EL (cell line): ENCODE results near the gene FCHO2.

Experiments used
- DNase-seq: peaks from one replicate; pipeline ENCODE4 v3.0.0-alpha.2; 2016

FCHO2 gene

DNA sequence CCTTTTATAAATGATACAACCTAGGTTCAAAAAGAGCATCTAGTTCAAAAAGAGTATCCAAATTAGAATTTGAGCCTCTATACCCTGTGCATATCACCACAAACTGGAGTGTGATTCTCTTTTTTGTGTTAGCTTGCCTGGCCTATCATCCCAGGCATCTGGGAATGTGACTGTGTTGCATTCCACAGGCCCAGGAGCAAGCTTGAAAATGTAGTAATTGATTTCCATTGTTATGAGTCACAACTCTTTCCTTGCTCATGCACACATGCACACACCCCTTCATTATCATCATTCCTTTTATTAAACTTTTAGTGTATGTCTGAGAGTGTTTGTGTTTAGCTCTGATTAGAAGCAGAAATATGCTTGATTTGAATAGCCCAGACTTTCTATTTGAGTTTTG, 75.2 kb downstream of the FCHO2 start:
- DNase-seq = peak; percentile 93

DNA sequence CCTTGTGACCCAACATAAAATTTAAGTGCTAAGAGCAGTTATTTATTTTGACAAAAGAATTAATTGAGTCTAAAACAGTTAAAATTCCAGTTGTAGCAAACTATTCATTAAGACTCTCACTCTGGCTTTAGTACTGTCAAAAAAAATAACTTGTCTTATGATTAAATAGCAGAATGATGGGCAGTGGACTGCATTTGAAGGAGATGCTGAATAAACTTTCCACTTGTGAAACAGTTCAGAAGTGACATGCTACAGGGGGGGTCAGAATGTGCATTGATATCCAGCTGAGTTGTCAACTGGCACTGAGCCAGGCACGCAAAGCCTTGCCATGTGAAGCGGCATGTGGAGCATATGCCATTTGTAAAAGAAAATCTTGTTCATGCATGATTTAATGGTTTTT, 76.0 kb downstream of the FCHO2 start:
- DNase-seq = peak; percentile 94

DNA sequence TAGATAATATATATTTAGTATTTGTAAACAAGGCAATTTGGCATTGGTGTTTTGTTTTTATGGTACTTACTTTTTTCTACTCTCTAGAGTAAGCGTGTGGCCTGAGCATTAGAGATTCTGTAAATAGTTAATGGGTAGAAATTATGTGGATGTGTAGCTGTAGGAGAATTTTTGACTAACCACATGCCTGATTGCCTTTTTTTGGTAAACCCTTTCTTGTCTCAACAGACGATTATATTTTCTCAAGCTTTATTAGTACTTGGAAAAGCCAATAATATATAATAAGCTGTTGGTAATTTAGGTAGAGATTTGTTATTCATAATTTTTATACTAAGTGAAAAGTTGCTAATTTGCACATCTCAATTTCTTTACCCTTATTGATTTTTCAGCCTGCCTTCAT, 76.8 kb downstream of the FCHO2 start:
- DNase-seq = no peak

DNA sequence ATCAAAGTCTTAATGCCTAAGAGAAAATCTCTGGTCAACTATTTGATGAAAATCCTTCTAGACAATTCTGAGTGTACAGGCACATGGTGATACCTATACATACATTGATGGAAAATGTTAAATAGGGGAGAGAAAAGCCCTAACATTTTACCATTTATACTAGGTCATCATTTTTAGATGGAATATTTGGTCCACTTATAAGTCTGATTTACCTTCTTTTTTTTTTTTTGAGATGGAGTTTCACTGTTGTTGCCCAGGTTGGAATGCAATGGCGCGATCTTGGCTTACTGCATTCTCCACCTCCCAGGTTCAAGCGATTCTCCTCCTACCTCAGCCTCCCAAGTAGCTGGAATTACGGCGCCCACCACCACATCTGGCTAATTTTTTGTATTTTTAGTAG, 81.7 kb downstream of the FCHO2 start:
- no peak for DNase-seq

DNA sequence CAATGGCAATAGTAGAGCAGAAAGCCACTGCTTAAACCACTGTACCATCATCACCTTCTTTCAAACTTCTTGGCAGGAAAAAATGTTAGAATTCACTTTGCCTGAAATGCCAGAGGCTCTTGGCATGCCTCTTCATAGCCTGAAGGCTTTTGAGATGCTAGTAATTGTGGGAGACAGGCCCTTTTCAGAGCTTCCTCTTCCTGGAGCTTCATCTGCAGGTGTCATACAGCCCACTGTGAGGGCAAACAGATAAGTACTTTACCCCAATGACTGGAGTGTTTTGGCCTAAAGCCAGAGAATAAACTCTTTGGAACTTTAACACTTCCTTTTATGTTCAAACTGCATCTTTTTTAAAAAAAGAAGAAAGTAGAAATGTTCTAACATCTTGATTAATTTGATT, 83.2 kb downstream of the FCHO2 start:
- peak; percentile 60 for DNase-seq

DNA sequence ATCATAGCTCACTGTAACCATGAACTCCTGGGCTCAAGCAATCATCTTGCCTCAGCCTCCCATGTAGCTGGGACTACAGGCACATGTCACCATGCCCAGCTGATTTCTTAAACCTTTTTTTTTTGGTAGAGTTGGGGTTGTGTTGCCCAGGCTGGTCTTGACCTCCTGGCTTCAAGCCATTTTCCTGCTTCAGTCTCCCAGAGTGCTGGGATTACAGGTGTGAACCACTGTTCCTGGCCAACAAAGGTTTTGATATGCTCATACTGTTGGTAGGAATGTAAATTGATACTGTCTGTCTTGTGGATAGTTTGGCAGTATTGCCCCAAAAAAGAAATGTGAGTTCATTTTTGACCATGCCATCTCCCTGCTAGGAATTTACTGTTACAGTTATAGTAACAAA, 87.2 kb downstream of the FCHO2 start:
- DNase-seq = no peak

DNA sequence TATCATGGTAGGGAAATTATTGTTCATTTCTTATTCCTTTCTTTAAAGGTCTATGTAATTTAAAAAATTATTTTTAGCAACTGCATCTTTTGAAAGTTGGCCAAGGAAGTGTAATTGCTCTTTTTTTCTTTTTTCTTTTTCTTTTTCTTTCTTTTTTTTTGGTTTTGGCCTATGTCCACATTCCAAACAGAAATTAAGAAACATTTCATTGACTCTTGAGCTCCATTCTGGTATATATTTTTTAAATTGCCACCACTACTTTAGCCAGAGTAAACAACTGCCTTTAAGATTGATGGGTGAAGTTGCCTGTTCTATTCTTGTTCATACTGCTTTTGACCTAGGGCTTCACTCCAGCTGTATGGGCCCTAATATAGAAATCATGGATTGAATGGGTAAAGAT, 88.7 kb downstream of the FCHO2 start:
- DNase-seq = no peak

DNA sequence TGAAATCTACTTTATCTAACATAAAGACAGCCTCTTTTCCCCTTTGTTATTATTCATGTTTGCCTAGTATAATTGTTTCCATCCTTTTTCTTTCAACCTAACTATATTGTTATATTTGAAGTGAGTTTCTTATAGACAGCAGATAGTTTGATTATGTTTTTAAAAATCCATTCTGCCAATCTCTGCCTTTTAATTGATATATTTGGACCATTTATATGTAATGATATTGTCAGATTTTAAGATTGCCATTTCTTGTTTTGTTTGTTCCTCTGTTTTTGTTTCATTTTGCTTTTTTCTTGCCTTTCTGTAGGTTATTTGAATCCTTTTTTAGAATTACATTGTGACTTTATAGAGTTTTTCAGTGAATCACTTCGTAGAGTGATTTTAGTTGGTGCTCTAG, 89.8 kb downstream of the FCHO2 start:
- no peak for DNase-seq

DNA sequence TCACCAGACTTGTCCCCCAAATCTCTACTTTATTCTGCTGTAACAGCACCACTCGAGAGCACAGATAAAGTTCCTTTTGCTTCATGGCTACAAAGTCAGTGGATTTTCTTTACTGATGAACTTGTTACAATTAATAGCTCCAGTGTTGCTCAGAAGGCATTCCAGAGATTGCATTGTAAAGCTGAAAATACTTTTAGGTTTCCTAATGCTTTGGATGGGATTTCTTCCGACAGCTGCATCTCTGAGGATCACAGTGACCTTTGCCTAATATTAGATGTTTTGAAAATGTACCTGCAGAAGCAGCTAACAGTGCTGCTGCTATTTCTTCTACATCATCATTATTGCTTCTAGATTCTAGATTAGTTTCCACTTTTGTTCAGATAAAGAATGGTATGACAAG, 105.8 kb downstream of the FCHO2 start:
- DNase-seq = no peak

DNA sequence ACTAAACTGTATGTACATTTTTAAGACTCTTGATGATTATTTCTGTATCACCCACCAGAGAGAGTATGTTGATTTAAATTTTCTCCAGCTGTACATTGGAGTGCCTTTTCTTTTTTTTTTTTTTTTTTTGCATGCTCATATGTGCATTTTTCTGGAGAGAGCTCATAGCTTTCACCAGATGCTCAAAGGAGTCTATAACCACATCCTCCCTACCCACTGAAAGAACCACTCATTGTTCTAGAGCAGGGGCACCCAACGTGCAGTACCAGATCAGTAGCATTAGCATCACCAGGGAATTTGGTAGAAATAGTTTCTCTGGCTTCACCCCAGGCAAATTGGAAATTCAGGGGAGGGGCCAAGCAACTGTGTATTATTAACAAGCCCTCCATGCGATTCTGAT, 110.6 kb downstream of the FCHO2 start:
- DNase-seq = peak; percentile 81

DNA sequence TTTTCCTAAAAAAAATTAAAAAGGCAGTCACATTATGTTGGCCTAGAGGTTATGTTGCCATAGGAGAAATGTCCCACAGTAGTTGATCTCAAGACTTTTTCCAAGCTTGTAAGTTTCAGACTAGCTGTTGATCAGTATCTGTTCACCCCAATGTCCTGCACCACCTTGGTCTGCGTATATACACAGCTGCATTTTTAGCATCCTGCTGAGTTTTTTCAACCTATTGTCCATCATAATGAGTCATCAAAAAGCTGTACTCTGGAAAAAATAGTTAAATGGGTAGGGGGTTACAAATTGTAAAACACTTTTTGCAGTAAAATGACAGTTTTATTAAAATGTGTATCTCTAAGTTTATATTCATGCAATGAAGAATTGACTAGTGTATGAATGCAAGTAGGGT, 111.4 kb downstream of the FCHO2 start:
- no peak for DNase-seq

DNA sequence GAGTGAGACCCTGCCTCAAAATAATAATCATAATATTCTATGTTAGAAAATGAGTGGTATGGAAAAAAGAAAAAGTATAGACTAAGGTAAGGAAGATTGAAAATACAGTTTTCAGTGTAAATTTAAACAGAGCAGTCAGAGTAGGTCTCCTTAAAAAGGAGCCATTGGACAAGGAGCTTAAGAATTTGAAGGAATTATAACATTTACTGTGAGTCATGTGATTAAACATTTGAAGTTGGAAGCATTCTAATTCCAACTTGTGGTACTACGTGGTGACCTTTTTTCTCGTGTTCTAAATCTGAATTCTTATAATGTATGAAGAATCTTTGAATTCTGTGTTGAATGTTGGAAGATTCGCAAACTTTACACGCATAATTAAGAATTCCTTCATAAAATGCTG, 125.3 kb downstream of the FCHO2 start:
- DNase-seq = no peak

DNA sequence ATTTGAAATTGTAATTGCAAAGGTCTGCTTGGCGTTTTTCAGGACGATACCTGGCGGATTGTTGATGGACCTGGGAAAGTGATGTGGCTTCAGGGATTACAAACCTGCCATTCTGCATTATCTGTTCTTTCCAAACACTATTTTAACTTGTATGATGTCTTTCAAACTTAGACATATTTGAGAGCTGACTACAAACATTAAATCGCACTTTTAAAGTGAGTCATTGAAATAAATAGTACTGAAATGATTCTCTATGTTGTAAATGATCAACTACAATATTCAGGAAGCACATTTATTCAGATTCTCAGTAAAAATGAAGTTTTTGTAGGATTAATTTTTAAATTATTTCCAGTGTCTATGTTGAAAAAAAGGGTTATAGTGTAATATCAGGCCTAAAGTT, 132.2 kb downstream of the FCHO2 start:
- peak; percentile 16 for DNase-seq

DNA sequence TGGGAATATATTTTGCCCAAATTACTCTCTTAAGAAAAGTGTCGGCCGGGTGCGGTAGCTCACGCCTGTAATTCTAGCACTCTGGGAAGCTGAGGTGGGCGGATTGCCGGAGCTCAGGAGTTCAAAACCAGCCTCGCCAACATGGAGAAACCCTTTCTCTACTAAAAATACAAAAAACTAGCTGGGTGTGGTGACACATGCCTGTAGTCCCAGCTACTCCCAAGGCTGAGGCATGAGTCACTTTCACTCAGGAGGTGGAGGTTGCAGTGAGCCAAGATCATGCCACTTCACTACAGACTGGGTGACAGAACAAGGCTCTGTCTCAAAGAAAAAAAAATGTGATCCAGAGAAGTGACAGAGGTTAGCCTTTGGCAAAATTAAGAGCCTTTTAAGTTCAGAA, 138.1 kb downstream of the FCHO2 start:
- peak; percentile 79 for DNase-seq

DNA sequence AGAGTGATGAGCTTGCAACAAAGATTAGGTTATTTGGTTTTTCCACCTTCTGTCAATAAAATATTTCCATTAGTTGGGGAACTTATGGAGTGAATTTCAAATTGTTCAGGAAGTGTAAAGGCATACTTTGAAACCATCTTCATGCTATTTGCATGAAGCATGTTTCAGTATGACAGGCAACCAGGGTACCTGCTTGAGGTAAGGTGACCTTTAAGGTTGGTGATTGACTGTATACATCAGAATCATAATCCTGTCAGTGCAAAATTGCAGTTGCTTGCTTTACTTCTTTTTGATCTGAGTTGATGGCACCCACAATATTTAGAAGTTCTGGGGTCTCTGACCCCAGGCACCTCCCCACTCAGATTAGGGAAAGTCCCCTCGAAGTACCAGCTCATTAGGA, 138.6 kb downstream of the FCHO2 start:
- no peak for DNase-seq

DNA sequence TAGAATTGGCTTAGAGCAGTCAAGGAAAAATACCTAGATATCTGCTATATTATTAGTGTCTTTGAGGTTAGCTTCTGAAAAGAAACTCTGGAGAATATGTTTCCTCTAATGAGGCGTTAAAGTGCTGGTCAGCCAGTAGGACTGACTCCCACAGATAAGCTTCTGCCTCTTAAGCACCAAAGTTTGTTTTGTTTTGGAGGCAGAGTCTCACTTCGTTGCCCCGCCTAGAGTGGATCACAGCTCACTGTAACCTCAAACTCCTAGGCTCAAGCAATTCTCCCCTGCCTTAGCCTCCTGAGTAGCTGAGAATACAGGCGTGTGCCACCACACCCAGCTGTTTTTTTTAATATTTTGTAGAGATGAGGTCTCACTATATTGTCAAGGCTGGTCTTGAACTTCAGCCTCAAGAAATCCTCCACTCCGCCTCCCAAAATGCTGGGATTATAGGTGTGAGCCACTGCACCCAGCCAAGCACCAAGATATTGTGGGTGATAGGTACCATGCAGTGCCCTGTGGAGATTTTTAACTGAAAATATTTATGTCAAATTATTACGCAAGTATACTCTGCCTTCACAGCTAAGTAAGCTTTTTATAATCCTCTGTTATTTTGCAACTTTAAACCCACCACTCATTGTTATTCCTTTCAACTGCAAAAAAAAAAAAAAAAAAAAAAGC, 139.9 kb downstream of the FCHO2 start:
- no peak for DNase-seq

DNA sequence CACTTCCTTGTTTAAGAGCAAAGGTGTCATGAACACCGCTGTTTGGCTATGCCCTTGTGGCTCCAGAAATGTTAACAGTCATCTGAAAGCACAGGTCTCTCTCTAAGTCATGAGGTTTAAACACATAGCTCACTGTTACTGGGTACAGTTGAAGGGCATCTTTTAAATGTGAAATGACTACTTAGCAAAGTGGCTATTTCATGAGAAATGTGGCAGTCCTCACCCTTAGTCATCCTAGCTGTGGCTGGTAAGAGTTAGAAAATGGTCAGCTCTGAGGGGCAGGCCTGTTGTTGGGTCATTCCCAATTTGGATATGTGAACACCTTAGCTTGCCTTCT, 140.4 kb downstream of the FCHO2 start:
- no peak for DNase-seq

DNA sequence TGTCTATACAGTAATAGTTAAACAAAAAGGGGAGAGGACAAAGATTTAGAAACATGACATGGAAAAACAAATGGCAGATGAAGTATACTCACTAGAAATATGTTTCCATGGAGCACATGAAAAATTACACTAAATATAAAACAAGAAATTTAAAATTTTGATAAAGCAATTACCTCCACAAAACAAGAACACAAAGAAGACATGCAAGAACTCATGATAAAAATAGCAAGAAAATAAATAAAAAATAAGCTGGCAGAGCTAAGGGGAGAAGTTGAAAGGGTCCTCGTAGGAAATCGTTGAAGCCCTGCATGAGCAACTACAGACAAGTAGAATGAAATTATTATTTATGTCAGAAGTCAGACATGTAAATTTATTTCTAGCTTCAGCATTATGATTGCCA, 141.9 kb downstream of the FCHO2 start:
- DNase-seq = no peak

DNA sequence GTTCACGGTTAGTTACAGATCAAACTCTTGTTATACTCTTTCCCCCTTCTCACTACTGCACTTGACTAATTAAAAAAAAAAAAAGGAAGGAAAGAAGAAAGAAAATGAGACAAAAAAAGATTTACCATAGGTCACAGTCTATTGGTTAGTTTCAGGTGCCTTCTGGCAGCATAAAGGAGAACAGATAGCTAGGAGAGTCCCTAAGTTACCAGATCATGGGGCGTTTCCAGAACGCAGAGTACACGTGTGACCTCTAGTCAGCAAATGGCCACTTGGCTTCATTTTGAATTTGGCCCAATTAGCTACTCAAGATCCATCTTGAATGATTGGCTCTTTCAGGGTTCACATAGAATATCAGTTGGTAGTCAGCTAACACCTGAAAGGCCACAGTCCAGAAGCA, 144.3 kb downstream of the FCHO2 start:
- no peak for DNase-seq

DNA sequence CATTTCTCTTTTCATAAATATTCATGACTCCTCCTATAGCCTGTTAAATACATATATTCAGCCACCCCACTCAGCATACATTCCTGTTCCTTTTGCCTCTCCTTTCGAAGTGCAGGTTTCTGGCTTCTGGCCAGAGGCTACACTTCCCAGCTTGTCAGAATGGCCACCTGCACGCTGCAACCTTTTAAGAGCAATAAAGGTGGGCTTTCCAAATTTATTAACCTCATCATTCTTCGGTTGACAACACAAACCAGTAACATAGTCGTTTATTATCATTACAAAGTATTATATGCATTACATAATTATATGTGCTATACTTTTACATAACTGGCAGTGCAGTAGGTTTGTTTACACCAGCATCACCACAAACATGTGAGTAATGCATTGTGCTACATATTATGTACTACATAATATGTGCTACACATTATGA, 148.0 kb downstream of the FCHO2 start:
- DNase-seq = no peak

DNA sequence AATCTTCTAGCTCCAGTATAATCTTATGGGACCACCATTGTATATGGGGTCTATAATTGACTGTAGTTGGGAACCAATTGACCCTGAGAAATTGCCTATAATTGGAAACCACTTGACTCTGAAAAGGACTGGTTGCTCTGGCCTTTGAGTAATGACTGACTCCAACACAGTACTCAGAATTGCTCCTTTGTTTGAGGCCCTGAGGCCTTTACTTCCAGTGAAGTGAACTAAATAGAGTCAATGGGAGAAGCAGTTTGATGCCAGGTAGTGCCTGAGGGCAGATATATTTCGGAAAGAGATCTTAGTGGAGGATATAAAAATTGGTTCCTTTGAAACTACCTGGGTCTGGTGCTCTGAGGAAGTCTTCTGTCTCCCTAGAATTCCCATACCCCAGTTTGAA, 148.5 kb downstream of the FCHO2 start:
- DNase-seq = no peak

DNA sequence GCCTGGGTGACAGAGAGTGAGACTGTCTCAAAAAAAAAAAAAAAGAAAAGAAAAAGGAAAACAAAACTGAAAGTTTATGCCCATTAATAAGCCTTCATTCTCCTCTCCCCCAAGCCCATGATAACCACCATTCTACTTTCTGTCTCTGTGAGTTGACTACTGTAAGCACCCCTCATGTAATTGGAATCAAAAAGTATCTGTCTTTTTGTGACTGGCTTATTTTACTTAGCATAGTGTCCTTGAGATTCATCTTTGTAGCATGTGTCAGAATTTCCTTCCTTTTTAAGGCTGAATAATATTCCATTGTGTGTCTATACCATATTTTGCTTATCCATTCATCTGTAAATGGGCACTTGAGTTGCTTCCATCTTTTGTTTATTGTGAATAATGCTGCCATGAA, 150.5 kb downstream of the FCHO2 start:
- DNase-seq = no peak

DNA sequence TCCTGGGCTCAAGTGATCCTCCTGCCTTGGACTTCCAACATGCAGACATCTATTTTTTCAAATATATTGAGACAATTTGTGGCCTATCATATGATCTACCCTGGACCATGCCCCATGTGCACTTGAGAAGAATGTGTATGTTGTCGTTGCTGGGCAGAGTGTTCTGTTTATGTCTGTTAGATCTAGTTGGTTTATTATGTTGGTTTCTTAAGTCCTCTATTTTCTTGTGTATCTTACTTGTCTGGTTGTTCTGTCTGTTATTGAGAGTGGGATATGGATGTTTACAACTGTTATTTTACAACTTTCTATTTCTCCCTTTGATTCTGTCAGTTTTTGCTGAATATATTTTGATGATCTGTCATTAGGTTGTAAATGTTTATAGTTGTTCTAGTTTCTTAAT, 154.3 kb downstream of the FCHO2 start:
- DNase-seq = no peak

DNA sequence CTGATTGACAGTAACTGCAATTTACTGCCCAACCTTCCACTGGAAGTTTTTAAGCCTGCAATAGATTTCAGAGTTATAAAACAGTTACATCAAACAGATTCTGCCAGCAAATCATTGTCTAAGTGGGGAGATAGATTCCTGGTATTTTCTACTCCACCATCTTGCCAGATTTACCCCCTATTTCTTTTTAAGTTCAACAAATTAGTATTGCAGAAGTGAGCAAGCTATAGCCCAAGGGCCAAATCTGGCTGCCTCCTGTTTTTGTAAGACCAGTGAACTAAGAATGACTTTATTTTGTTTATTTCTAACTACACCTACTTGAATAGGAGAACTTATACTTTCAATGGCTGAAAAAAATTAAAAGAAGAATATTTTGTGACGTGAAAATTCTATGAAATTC, 155.7 kb downstream of the FCHO2 start:
- no peak for DNase-seq

DNA sequence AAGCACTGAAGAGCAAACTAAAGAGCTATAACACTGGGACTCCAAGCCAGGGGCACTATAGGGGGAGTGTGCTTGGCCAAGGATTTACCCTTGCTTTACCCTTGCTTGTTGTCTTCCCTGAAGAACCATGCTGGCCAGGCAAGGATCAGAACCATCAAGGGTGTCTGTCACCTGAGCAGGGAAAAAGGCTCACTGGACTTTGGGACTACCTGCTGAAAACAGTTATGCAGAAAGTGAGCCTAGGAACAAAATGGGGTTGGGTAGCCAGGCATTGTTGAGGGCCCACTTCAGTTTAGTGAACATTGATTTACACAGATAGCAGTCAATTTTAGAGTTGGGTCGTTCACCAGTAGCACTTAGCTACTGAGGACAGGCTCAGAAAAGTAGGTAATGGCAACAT, 156.5 kb downstream of the FCHO2 start:
- DNase-seq = no peak
